LNCAP (cell line): ENCODE results near the gene CIBAR2.

Experiments used
- TF ChIP-seq, protein P1 (sequence below): fragments of 450-650 bp; IDR thresholded peaks from 2 replicates; pipeline ENCODE4 v1.5.1; 2017; ENCODE audit warnings: mild to moderate bottlenecking

Gene CIBAR2

DNA sequence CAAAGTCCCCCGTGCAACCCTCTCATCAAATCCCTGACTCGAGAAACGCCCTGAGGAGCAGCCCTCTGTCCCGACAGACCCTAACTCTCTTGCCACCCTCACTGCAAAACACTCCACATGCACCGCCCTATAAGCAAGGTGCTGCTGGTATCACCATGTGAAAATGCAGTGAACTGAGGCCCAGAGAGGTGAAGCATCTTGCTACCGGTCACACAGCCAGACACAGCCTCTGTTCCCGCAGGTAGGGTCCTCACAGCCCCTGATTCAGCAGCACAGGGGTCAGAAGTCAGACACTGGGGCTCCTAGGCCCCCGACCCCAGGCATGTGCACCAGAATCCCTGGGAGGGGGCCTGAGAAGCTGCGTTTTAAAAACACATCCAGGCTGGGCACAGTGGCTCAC is 1.1 kb downstream of the CIBAR2 start:
- TF ChIP-seq, protein P1, sequence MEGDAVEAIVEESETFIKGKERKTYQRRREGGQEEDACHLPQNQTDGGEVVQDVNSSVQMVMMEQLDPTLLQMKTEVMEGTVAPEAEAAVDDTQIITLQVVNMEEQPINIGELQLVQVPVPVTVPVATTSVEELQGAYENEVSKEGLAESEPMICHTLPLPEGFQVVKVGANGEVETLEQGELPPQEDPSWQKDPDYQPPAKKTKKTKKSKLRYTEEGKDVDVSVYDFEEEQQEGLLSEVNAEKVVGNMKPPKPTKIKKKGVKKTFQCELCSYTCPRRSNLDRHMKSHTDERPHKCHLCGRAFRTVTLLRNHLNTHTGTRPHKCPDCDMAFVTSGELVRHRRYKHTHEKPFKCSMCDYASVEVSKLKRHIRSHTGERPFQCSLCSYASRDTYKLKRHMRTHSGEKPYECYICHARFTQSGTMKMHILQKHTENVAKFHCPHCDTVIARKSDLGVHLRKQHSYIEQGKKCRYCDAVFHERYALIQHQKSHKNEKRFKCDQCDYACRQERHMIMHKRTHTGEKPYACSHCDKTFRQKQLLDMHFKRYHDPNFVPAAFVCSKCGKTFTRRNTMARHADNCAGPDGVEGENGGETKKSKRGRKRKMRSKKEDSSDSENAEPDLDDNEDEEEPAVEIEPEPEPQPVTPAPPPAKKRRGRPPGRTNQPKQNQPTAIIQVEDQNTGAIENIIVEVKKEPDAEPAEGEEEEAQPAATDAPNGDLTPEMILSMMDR, result no peak

DNA sequence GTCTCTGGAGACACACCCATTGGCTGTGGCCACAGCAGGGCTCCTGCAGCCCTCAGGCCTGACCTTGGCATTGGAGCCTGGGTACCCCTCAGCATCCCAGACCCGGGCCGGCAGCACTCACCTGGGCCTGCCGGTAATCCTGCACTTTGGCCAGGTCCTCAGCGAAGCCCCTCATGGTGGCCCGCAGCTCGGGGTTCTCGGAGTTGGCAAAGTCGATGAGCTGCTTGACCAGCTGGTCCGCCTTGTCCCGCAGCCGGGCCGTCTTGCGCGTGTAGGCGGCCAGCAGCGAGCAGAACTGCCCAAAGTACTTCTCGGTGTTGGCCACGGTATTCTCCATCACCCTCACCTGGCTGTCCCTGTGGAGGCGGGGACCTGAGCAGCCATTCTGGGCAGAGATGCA is 2.2 kb downstream of the CIBAR2 start:
- TF ChIP-seq, protein P1, result no peak

DNA sequence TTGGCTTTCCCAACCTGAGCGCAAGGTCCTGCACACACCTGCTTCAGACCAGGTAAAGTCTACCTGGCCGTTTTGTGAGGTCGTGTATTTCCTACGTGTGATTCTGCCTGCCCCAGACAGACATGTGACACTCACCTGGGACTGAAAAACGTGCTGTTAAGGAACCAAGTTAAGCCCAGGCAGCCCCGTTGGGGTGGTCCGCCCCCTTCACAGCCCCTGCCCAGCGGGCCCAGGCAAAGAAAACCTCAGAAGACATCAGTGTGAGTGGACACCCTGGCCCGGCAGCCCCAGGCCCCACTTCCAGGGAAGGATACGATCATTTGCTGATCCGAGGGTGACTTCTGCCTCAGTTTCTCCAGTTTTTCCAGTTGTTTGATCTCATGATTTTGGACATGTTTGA is 4.7 kb downstream of the CIBAR2 start:
- TF ChIP-seq, protein P1, result no peak

DNA sequence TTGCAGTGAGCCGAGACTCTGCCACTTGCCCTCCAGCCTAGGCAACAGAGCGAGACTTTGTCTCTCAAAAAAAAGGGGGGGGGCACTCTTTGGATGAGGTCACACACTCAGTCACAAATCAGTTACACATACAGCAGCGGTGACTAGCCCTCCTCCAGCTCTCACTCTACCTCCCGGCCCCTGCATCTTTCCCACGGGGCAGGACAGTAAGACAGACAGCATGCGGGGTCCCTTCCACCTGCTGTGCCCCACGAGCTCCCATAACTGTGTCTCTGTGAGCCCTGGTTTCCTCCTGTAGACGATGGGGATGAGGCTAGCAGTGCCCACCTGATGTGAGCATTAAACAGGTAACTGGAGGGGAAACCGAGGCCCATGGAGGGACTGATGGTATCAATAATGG is 5.2 kb downstream of the CIBAR2 start:
- TF ChIP-seq, protein P1, result no peak

DNA sequence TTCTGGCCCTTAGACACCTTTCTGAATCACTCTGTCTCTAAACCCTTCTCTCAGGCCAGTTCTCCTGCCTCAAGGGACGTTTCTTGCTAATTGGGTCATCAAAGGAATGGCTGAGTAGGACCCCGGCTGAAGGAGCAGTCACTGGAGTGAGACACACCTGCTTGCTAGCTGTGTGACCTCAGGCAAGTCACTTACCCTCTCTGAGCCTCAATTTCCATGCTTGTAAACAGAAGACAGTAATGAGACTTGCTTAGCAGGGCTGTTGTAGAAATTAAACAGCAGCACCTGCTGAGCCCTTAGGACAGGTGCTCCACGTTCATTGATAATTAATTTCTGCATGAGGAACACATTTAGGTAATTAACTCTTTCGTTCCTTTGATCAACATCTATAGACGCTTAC is 6.8 kb downstream of the CIBAR2 start:
- TF ChIP-seq, protein P1, result no peak

DNA sequence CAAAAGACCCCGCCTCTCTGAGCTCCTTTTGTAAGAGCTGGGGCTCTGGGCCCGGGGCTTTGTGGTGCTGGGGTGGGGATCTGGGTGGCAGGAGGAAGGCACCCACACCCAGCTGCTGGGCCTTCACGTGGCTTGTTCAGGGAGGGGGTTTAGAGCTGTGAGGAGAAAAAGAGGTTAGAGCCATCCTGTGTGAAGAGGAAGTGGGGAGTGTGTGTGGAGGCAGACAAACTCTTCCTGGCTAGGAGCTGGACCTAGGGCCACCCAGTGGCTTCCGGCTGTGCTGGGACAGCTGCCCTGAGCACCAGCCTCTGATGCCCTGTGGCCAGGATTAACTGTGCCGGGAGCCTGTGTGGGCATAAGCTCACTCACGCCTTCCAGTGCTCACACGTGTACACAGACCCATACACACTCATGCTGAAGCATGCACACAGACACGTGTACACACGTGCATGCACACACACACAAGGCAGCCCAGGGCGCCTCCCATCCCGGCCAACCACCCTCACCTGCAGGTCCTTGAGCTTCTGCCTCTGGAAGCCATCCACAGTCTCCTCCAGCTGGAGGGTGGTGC is 7.4 kb downstream of the CIBAR2 start:
- TF ChIP-seq, protein P1, result no peak

DNA sequence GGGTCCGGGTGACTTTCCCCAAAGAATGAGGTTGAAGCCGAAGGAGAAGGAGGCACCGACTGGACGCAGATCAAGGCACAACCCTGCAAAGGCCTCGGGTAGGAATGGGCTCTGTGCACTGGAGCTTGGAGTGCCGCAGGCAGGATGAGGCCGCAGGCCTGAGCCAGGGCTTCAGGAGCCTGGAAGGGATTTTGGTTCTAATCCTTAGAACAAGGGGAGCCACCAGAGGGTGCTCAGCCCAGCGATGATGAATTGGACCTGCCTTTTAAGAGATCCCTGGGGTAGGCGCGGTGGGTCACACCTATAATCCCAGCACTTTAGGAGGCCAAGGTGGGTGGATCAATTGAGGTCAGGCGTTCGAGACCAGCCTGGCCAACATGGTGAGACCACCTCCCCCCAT is 8.1 kb downstream of the CIBAR2 start:
- TF ChIP-seq, protein P1, result no peak
